Measurements from ENCODE around the gene PDK3. TPM values are rescaled to one million over a fixed set of nuclear protein-coding genes. Genes with fewer than 3 reads are reported as not detected.

Gene PDK3
- total RNA-seq, 1 experiment from 2014 or later, result 1.4 TPM

GRCh38 chrX:24495700-24496099 is 30.6 kb downstream of the PDK3 start:
- no TSS peak for BruUV-seq (replicated peaks)
- Mint-ChIP-seq H3K4me1 (ENCODE audit: insufficient read depth, unreplicated experiment) (no peaks in the 10 kb centered on the region), H3K36me3 (ENCODE audit: insufficient read depth, unreplicated experiment) (no peaks in the 10 kb centered on the region), H3K27me3 (ENCODE audit: insufficient read depth, unreplicated experiment) (peaks cover 48% of the 10 kb centered on the region), H3K4me3 (ENCODE audit: unreplicated experiment) (no peak overlapping the region), H3K27ac (ENCODE audit: low read depth, unreplicated experiment) (no peak overlapping the region), H3K9me3 (ENCODE audit: unreplicated experiment) (no peaks in the 10 kb centered on the region)
- intact Hi-C loops (cut with micrococcal nuclease), result loop anchor here (2.0 kb wide), 1 partner anchor 31 kb away; the partner anchor contains the start of gene PDK3
- ChIA-PET CTCF (interaction anchor here (0.7 to 10.9 kb wide), 7 partner anchors 30 to 647 kb away, joined by 3 to 310 read pairs (median 3); no protein-coding TSS in a partner anchor), POLR2A (interaction anchor here (1.7 to 3.8 kb wide), 3 partner anchors 30 to 99 kb away, joined by 8 to 15 read pairs (median 14); partner anchors contain the start of gene PDK3)
- DNase-seq (ENCODE audit: unreplicated experiment), result no peak
- no peak for TF ChIP-seq CTCF (IDR thresholded peaks at IDR 0.05; ENCODE audit: unreplicated experiment)

GRCh38 chrX:24498181-24498580 is 33.1 kb downstream of the PDK3 start:
- Mint-ChIP-seq H3K4me1 (ENCODE audit: insufficient read depth, unreplicated experiment) (no peaks in the 10 kb centered on the region), H3K27me3 (ENCODE audit: insufficient read depth, unreplicated experiment) (peaks cover 38% of the 10 kb centered on the region), H3K4me3 (ENCODE audit: unreplicated experiment) (no peak overlapping the region), H3K27ac (ENCODE audit: low read depth, unreplicated experiment) (no peak overlapping the region), H3K9me3 (ENCODE audit: unreplicated experiment) (no peaks in the 10 kb centered on the region), H3K36me3 (ENCODE audit: insufficient read depth, unreplicated experiment) (no peaks in the 10 kb centered on the region)
- POLR2A ChIA-PET, result interaction anchor here (2.0 to 5.2 kb wide), 3 partner anchors 32 to 239 kb away, joined by 8 to 46 read pairs (median 9); no protein-coding TSS in a partner anchor
- BruUV-seq (replicated peaks), result no TSS peak
- no peak for TF ChIP-seq CTCF (IDR thresholded peaks at IDR 0.05; ENCODE audit: unreplicated experiment)
- CTCF ChIA-PET, result interaction anchor here (0.6 to 10.9 kb wide), 28 partner anchors 8 to 1240 kb away, joined by 3 to 310 read pairs (median 4); partner anchors contain the start of gene EIF2S3
- intact Hi-C loops (cut with micrococcal nuclease), result loop anchor here (2.0 kb wide), 1 partner anchor 417 kb away; no protein-coding TSS in a partner anchor
- peak; percentile 26 for DNase-seq (ENCODE audit: unreplicated experiment)

- intact Hi-C loops (cut with micrococcal nuclease), result loop anchor here (1.0 to 2.0 kb wide), 3 partner anchors 103 to 418 kb away; no protein-coding TSS in a partner anchor
- Mint-ChIP-seq H3K27me3 (ENCODE audit: insufficient read depth, unreplicated experiment) (peaks cover 31% of the 10 kb centered on the region), H3K9me3 (ENCODE audit: unreplicated experiment) (no peaks in the 10 kb centered on the region), H3K4me3 (ENCODE audit: unreplicated experiment) (no peak overlapping the region), H3K4me1 (ENCODE audit: insufficient read depth, unreplicated experiment) (no peaks in the 10 kb centered on the region), H3K27ac (ENCODE audit: low read depth, unreplicated experiment) (no peak overlapping the region), H3K36me3 (ENCODE audit: insufficient read depth, unreplicated experiment) (no peaks in the 10 kb centered on the region)
- TF ChIP-seq CTCF (IDR thresholded peaks at IDR 0.05; ENCODE audit: unreplicated experiment), result peak; percentile 63
- ChIA-PET CTCF (interaction anchor here (0.6 to 10.9 kb wide), 32 partner anchors 9 to 1239 kb away, joined by 3 to 310 read pairs (median 4); partner anchors contain the start of gene EIF2S3), POLR2A (interaction anchor here (2.0 to 5.2 kb wide), 3 partner anchors 33 to 240 kb away, joined by 8 to 46 read pairs (median 9); no protein-coding TSS in a partner anchor)
- DNase-seq (ENCODE audit: unreplicated experiment), result peak; percentile 43
- BruUV-seq (replicated peaks), result no TSS peak
Observed at GRCh38 chrX:24498975-24499374, 33.9 kb downstream of the PDK3 start.

GRCh38 chrX:24506082-24506481 is 41.0 kb downstream of the PDK3 start:
- no TSS peak for BruUV-seq (replicated peaks)
- peak; percentile 47 for DNase-seq (ENCODE audit: unreplicated experiment)
- H3K9me3 Mint-ChIP-seq (ENCODE audit: unreplicated experiment), result no peaks in the 10 kb centered on the region
- ChIA-PET POLR2A (interaction anchor here (0.7 kb wide), 1 partner anchor 41 kb away, joined by 3 read pairs; the partner anchor contains the start of gene PDK3), CTCF (interaction anchor here (1.2 to 1.3 kb wide), 2 partner anchors 8 to 110 kb away, joined by 4 read pairs; no protein-coding TSS in a partner anchor)
- H3K36me3 Mint-ChIP-seq (ENCODE audit: insufficient read depth, unreplicated experiment), result no peaks in the 10 kb centered on the region
- intact Hi-C loops (cut with micrococcal nuclease), result no loop called here
- no peak overlapping the region for H3K4me3 Mint-ChIP-seq (ENCODE audit: unreplicated experiment)
- H3K4me1 Mint-ChIP-seq (ENCODE audit: insufficient read depth, unreplicated experiment), result peaks cover 6% of the 10 kb centered on the region
- no peak overlapping the region for H3K27ac Mint-ChIP-seq (ENCODE audit: low read depth, unreplicated experiment)
- H3K27me3 Mint-ChIP-seq (ENCODE audit: insufficient read depth, unreplicated experiment), result peaks cover 60% of the 10 kb centered on the region
- no peak for TF ChIP-seq CTCF (IDR thresholded peaks at IDR 0.05; ENCODE audit: unreplicated experiment)

Data from MCF 10A (cell line).